ENCODE measurements around the gene RSPH9. TPM values are rescaled to one million over a fixed set of nuclear protein-coding genes. Genes with fewer than 3 reads are reported as not detected.
"Not testable (repeated sequence)": the region's sequence is repeated elsewhere in the genome, so short reads cannot be mapped to it uniquely, and the experiment has no call there.

Gene RSPH9
- total RNA-seq, 4 donors from 2014 or later = 0.17 to 0.34 TPM; not detected in 2

- no peak for DNase-seq (ENCODE audit: extremely low spot score)
- Histone ChIP-seq H3K4me1 (peaks cover 22 to 37% (median 30%) of the 10 kb centered on the region in 4 donors), H3K27me3 (no peaks in the 10 kb centered on the region), H3K27ac (replicated peaks in 1 of 4) (peak overlapping the region; percentile 91 to 98 (median 98)), H3K36me3 (peaks cover 14 to 29% (median 27%) of the 10 kb centered on the region in 4 donors), H3K9me3 (no peaks in the 10 kb centered on the region), H3K4me3 (peak overlapping the region; percentile 78 to 99 (median 86))
- intact Hi-C loops (cut with DNase I) = loop anchor here (5.0 kb wide), 1 partner anchor 144 kb away; the partner anchor contains the start of gene VEGFA
- no peak for TF ChIP-seq POLR2A (IDR thresholded peaks at IDR 0.05; ENCODE audit: low read depth)
- TF ChIP-seq EP300 (IDR thresholded peaks at IDR 0.05) = no peak
- TF ChIP-seq POLR2AphosphoS5 (IDR thresholded peaks at IDR 0.05) = no peak
- TF ChIP-seq CTCF (IDR thresholded peaks at IDR 0.05) = no peak
- WGBS = 3% methylated on average over 25 of the region's 25 CpGs
These were observed 16.3 kb upstream of the RSPH9 start for GRCh38 chr6:43628393-43629103.

- Histone ChIP-seq H3K9me3 (no peaks in the 10 kb centered on the region), H3K27ac (replicated peaks in 1 of 4) (peak within 1 kb of the TSS; percentile 91 to 98 (median 98)), H3K4me1 (peaks cover 22 to 37% (median 30%) of the 10 kb centered on the region in 4 donors), H3K36me3 (peaks cover 13 to 23% (median 22%) of the 10 kb centered on the region in 4 donors), H3K4me3 (peak within 1 kb of the TSS; percentile 78 to 99 (median 86)), H3K27me3 (no peaks in the 10 kb centered on the region)
- intact Hi-C loops (cut with DNase I) = loop anchor here (5.0 kb wide), 1 partner anchor 143 kb away; the partner anchor contains the start of gene VEGFA
- WGBS = 2% methylated on average over 30 of the region's 46 CpGs
- DNase-seq (ENCODE audit: extremely low spot score) = peak; percentile 100
- TF ChIP-seq POLR2AphosphoS5 (IDR thresholded peaks at IDR 0.05) (peak; percentile 84 to 94), EP300 (IDR thresholded peaks at IDR 0.05) (no peak)
These were observed 15.7 kb upstream of the RSPH9 start, which contains the start of gene GTPBP2 for GRCh38 chr6:43629104-43629504. Gene GTPBP2, minus strand, starts transcription at chr6:43629264. Its CDS starts 102 bp downstream, at chr6:43629162.

GRCh38 chr6:43629505-43630300, 15.1 kb upstream of the RSPH9 start:
- peak; percentile 99 for DNase-seq (ENCODE audit: extremely low spot score)
- no peaks in the 10 kb centered on the region for H3K27me3 ChIP-seq
- H3K4me3 ChIP-seq = peak overlapping the region; percentile 78 to 99 (median 86)
- WGBS = 0% methylated on average over 8 of the region's 41 CpGs
- intact Hi-C loops (cut with DNase I) = loop anchor here (5.0 kb wide), 1 partner anchor 143 kb away; the partner anchor contains the start of gene VEGFA
- no peaks in the 10 kb centered on the region for H3K9me3 ChIP-seq
- peak overlapping the region; percentile 91 to 98 (median 98) for H3K27ac ChIP-seq (replicated peaks in 1 of 4)
- H3K4me1 ChIP-seq = peaks cover 22 to 37% (median 30%) of the 10 kb centered on the region in 4 donors
- peaks cover 9 to 17% (median 16%) of the 10 kb centered on the region in 4 donors for H3K36me3 ChIP-seq
- TF ChIP-seq CTCF (IDR thresholded peaks at IDR 0.05) (no peak), POLR2A (IDR thresholded peaks at IDR 0.05; ENCODE audit: low read depth) (no peak), EP300 (IDR thresholded peaks at IDR 0.05) (no peak), POLR2AphosphoS5 (IDR thresholded peaks at IDR 0.05) (peak; percentile 94 to 97)

GRCh38 chr6:43630980-43631619, 13.7 kb upstream of the RSPH9 start:
- DNase-seq (ENCODE audit: extremely low spot score) = no peak
- peaks cover 27 to 39% (median 38%) of the 10 kb centered on the region in 4 donors for H3K4me1 ChIP-seq
- WGBS = 87% methylated on average over 1 of the region's 1 CpG
- intact Hi-C loops (cut with DNase I) = no loop called here
- no peaks in the 10 kb centered on the region for H3K9me3 ChIP-seq
- no peak for TF ChIP-seq CTCF (IDR thresholded peaks at IDR 0.05)
- no peak for TF ChIP-seq POLR2AphosphoS5 (IDR thresholded peaks at IDR 0.05)
- TF ChIP-seq POLR2A (IDR thresholded peaks at IDR 0.05; ENCODE audit: low read depth) = no peak
- no peak for TF ChIP-seq EP300 (IDR thresholded peaks at IDR 0.05)
- peak overlapping the region; percentile 91 to 98 (median 98) for H3K27ac ChIP-seq (replicated peaks in 1 of 4)
- H3K4me3 ChIP-seq = no peak overlapping the region
- peaks cover 0 to 4% (median 2%) of the 10 kb centered on the region in 4 donors for H3K36me3 ChIP-seq
- H3K27me3 ChIP-seq = no peaks in the 10 kb centered on the region

GRCh38 chr6:43633002-43633401, 11.8 kb upstream of the RSPH9 start:
- intact Hi-C loops (cut with DNase I); H3K9me3 ChIP-seq; H3K27me3 ChIP-seq; H3K4me3 ChIP-seq; DNase-seq (ENCODE audit: extremely low spot score); H3K27ac ChIP-seq (replicated peaks in 1 of 4): not testable (repeated sequence)
- peaks cover 31 to 40% (median 39%) of the 10 kb centered on the region in 4 donors for H3K4me1 ChIP-seq
- 95% methylated on average over 7 of the region's 7 CpGs for WGBS
- H3K36me3 ChIP-seq = peaks cover 0 to 15% (median 8%) of the 10 kb centered on the region in 4 donors

Measured in esophagus muscularis mucosa (tissue), 4 donors.